Measurements from ENCODE around the gene SIAH1.
"Not testable (repeated sequence)": the region's sequence is repeated elsewhere in the genome, so short reads cannot be mapped to it uniquely, and the experiment has no call there.

SIAH1 gene

DNA sequence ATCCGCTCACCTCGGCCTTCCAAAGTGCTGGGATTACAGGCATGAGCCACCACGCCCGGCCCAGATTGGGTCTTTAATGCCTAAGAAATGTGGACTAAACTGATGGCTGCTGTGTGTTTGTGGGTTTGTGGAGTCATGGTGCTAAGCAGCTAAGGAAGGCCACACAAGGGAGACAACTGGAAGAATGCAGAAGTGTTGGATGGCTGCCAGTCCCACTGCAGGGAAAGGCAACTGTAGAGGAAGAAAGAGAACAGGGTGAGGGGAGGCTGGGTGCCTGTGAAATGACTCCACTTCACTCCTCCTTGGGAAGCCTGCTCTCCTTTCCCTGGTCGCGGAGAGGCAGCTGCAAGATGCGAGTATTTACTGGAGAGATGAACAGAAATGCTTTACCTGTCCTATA, 23.5 kb upstream of the SIAH1 start:
- TF ChIP-seq, protein P1, sequence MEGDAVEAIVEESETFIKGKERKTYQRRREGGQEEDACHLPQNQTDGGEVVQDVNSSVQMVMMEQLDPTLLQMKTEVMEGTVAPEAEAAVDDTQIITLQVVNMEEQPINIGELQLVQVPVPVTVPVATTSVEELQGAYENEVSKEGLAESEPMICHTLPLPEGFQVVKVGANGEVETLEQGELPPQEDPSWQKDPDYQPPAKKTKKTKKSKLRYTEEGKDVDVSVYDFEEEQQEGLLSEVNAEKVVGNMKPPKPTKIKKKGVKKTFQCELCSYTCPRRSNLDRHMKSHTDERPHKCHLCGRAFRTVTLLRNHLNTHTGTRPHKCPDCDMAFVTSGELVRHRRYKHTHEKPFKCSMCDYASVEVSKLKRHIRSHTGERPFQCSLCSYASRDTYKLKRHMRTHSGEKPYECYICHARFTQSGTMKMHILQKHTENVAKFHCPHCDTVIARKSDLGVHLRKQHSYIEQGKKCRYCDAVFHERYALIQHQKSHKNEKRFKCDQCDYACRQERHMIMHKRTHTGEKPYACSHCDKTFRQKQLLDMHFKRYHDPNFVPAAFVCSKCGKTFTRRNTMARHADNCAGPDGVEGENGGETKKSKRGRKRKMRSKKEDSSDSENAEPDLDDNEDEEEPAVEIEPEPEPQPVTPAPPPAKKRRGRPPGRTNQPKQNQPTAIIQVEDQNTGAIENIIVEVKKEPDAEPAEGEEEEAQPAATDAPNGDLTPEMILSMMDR (IDR thresholded peaks at IDR 0.05; ENCODE audit: low read length, missing control alignments): no peak
- H3K4me3 ChIP-seq (replicated peaks; ENCODE audit: low read depth, low read length): no peak overlapping the region
- peak; percentile 78 for DNase-seq (ENCODE audit: low read depth)

- DNase-seq (ENCODE audit: low read depth): no peak
- H3K4me3 ChIP-seq (replicated peaks; ENCODE audit: low read depth, low read length): no peak overlapping the region
- TF ChIP-seq, protein P1 (IDR thresholded peaks at IDR 0.05; ENCODE audit: low read length, missing control alignments): no peak
These were observed 20.7 kb upstream of the SIAH1 start for GRCh38 chr16:48405907-48406306.

DNA sequence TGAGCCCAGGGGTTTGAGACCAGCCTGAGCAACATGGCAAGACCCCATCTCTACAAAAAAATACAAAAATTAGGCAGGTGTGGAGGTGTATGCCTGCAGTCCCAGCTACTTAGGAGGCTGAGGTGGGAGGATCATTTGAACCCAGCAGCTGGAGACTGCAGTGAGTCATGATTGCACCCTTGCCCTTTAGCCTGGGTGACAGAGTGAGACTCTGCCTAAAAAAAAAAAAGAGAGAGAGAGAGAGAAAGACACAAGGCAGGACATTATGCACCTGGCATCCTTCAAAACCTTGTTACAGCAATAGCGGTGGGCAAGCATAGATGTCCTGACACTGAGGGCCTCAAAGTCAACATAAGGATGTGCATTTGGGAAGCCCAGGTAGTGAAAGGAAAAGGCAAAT, 19.9 kb upstream of the SIAH1 start:
- no peak for DNase-seq (ENCODE audit: low read depth)
- TF ChIP-seq, protein P1 (IDR thresholded peaks at IDR 0.05; ENCODE audit: low read length, missing control alignments): no peak
- H3K4me3 ChIP-seq (replicated peaks; ENCODE audit: low read depth, low read length): no peak overlapping the region

- H3K4me3 ChIP-seq (replicated peaks; ENCODE audit: low read depth, low read length): not testable (repeated sequence)
These were observed 17.3 kb upstream of the SIAH1 start for GRCh38 chr16:48402547-48402946.

DNA sequence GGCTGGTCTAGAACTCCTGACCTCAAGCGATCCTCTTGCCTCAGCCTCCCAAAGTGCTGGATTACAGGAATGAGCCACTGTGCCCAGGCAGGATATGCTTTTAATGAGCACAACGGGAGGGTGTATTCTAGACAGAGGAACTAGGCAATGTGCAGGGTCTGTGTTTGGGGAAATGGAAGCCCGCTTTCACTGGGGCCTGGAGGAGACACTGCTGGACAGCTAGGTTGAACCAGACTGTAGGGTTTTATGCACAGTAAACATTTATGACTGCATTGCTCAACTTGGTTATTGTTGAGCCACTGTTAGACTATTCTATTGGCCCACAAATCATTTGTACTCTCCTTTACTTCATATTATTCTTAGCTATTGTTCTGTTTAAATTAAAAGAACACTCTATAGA, 10.2 kb upstream of the SIAH1 start:
- TF ChIP-seq, protein P1 (IDR thresholded peaks at IDR 0.05; ENCODE audit: low read length, missing control alignments): no peak
- H3K4me3 ChIP-seq (replicated peaks; ENCODE audit: low read depth, low read length): no peak overlapping the region
- DNase-seq (ENCODE audit: low read depth): no peak

More at GRCh38 chr16:48402547-48402946, 17.3 kb upstream of the SIAH1 start:
- not testable (repeated sequence) for DNase-seq (ENCODE audit: low read depth)

DNA sequence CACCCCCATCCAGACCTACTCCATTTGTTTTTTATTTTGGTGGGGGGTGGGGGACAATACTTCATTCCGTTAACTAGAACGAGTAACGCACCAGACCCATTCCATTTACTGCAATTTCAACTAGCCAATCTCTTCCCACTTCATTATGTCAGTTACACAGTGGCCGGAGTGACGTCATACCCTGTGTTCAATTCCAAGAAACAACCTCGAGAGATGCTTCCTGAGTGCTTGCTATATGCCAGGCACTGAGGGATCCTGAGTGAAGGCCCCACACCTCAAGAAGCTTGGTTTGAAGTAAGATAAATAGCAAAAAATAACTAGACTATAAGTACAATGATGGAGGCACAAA, 9.1 kb upstream of the SIAH1 start:
- no peak overlapping the region for H3K4me3 ChIP-seq (replicated peaks; ENCODE audit: low read depth, low read length)
- no peak for DNase-seq (ENCODE audit: low read depth)
- TF ChIP-seq, protein P1 (IDR thresholded peaks at IDR 0.05; ENCODE audit: low read length, missing control alignments): no peak

GRCh38 chr16:48393485-48394354, 8.5 kb upstream of the SIAH1 start:
- TF ChIP-seq, protein P1 (IDR thresholded peaks at IDR 0.05; ENCODE audit: low read length, missing control alignments): no peak
- DNase-seq (ENCODE audit: low read depth): peak; percentile 51

More at GRCh38 chr16:48393485-48394354, 8.5 kb upstream of the SIAH1 start:
- H3K4me3 ChIP-seq (replicated peaks; ENCODE audit: low read depth, low read length): no peak overlapping the region
